H9 (cell line): Measurements from ENCODE around the gene SLC25A14. TPM values are rescaled to one million over a fixed set of nuclear protein-coding genes. Genes with fewer than 3 reads are reported as not detected.

Experiments used
- DNase-seq: peaks from one replicate; pipeline ENCODE4 v3.0.0-alpha.2; 2017
- H2AFZ ChIP-seq: one replicate; pipeline ENCODE4 v1.6.1; 2013; ENCODE audit warnings: mild to moderate bottlenecking, low read length, control low read depth, moderate library complexity
- H2AK5ac ChIP-seq: 2 replicates; pipeline ENCODE4 v1.6.1; 2013; ENCODE audit warnings: low read length, control low read depth, mixed read lengths; ENCODE audit not compliant: insufficient read length
- H2BK120ac ChIP-seq: one replicate; pipeline ENCODE4 v1.6.1; 2013; ENCODE audit warnings: low read depth, mild to moderate bottlenecking, low read length, control low read depth, inconsistent platforms; ENCODE audit not compliant: poor library complexity, severe bottlenecking
- H2BK12ac ChIP-seq: 2 replicates; pipeline ENCODE4 v1.6.1; 2013; ENCODE audit warnings: low read length, control low read depth, mixed read lengths, low read depth; ENCODE audit not compliant: insufficient read length
- H2BK15ac ChIP-seq: 2 replicates; pipeline ENCODE4 v1.6.1; 2013; ENCODE audit warnings: low read depth, low read length, control low read depth
- H2BK20ac ChIP-seq: one replicate; pipeline ENCODE4 v1.6.1; 2013; ENCODE audit warnings: low read depth, mild to moderate bottlenecking, low read length, control low read depth, inconsistent platforms; ENCODE audit not compliant: poor library complexity, severe bottlenecking
- H2BK5ac ChIP-seq: 2 replicates; pipeline ENCODE4 v1.6.1; 2013; ENCODE audit warnings: low read length, control low read depth, mixed read lengths; ENCODE audit not compliant: insufficient read length
- H3K14ac ChIP-seq: 2 replicates; pipeline ENCODE4 v1.6.1; 2013; ENCODE audit warnings: low read length, control low read depth; ENCODE audit not compliant: insufficient read depth
- H3K18ac ChIP-seq: 2 replicates; pipeline ENCODE4 v1.6.1; 2013; ENCODE audit warnings: low read depth, mild to moderate bottlenecking, mixed read lengths, low read length, control low read depth; ENCODE audit not compliant: insufficient read length
- H3K23ac ChIP-seq: 2 replicates; pipeline ENCODE4 v1.6.1; 2013; ENCODE audit warnings: low read length, control low read depth, mixed read lengths, low read depth; ENCODE audit not compliant: insufficient read length
- H3K23me2 ChIP-seq: 2 replicates; pipeline ENCODE4 v1.6.1; 2013; ENCODE audit warnings: low read depth, mild to moderate bottlenecking, mixed read lengths, low read length, control low read depth; ENCODE audit not compliant: insufficient read length, poor library complexity, severe bottlenecking
- H3K27ac ChIP-seq: 2 replicates; pipeline ENCODE4 v1.5.1; 2013; ENCODE audit warnings: low read length, control low read depth, mixed read lengths, low read depth; ENCODE audit not compliant: insufficient read length
- H3K27me3 ChIP-seq: 2 replicates; pipeline ENCODE4 v1.6.1; 2013; ENCODE audit warnings: low read length, control low read depth, inconsistent platforms; ENCODE audit not compliant: insufficient read depth
- H3K4ac ChIP-seq: 2 replicates; pipeline ENCODE4 v1.6.1; 2013; ENCODE audit warnings: low read depth, mild to moderate bottlenecking, control low read depth, inconsistent platforms, low read length, moderate library complexity
- H3K4me1 ChIP-seq: 2 replicates; pipeline ENCODE4 v1.6.1; 2013; ENCODE audit warnings: low read length, control low read depth, inconsistent platforms; ENCODE audit not compliant: insufficient read depth
- H3K4me2 ChIP-seq: 2 replicates; pipeline ENCODE4 v1.6.1; 2013; ENCODE audit warnings: low read length, control low read depth, mixed read lengths; ENCODE audit not compliant: insufficient read length, insufficient read depth
- H3K56ac ChIP-seq: 2 replicates; pipeline ENCODE4 v1.6.1; 2013; ENCODE audit warnings: low read depth, mild to moderate bottlenecking, mixed read lengths, low read length, control low read depth; ENCODE audit not compliant: insufficient read length
- H3K79me1 ChIP-seq: 2 replicates; pipeline ENCODE4 v1.6.1; 2013; ENCODE audit warnings: low read depth, mild to moderate bottlenecking, moderate library complexity, low read length, control low read depth, inconsistent platforms; ENCODE audit not compliant: insufficient read depth, poor library complexity, severe bottlenecking
- H3K79me2 ChIP-seq: 2 replicates; pipeline ENCODE4 v1.6.1; 2013; ENCODE audit warnings: low read length, control low read depth, inconsistent platforms; ENCODE audit not compliant: insufficient read depth
- H3K9ac ChIP-seq: 2 replicates; pipeline ENCODE4 v1.6.1; 2013; ENCODE audit warnings: low read length, control low read depth, mixed read lengths; ENCODE audit not compliant: insufficient read length; ENCODE audit errors: extremely low read depth
- H3K9me3 ChIP-seq: one replicate; pipeline ENCODE4 v1.6.1; 2013; ENCODE audit warnings: low read depth, low read length, inconsistent platforms; ENCODE audit not compliant: control insufficient read depth
- H3T11ph ChIP-seq: one replicate; pipeline ENCODE4 v1.6.1; 2013; ENCODE audit warnings: mild to moderate bottlenecking, low read length, control low read depth, inconsistent platforms
- H4K20me1 ChIP-seq: one replicate; pipeline ENCODE4 v1.6.1; 2013; ENCODE audit not compliant: control insufficient read depth, insufficient read length, insufficient read depth
- H4K5ac ChIP-seq: 2 replicates; pipeline ENCODE4 v1.6.1; 2013; ENCODE audit warnings: low read depth, mild to moderate bottlenecking, mixed read lengths, low read length, control low read depth; ENCODE audit not compliant: insufficient read length
- H4K8ac ChIP-seq: replicated peaks from 2 replicates; pipeline ENCODE4 v1.6.1; 2013; ENCODE audit warnings: low read length, control low read depth, mixed read lengths, low read depth; ENCODE audit not compliant: insufficient read length
- H4K91ac ChIP-seq: 2 replicates; pipeline ENCODE4 v1.6.1; 2013; ENCODE audit warnings: low read depth, mild to moderate bottlenecking, moderate library complexity, mixed read lengths, low read length, control low read depth; ENCODE audit not compliant: insufficient read length
- H3K27ac Mint-ChIP-seq, 3 experiments: 2 replicates in 2 of 3; 3 replicates in 1 of 3; pipeline ENCODE4 v1.8.0; 2020 to 2021; ENCODE audit warnings: mixed read lengths in 3 of 3, mild to moderate bottlenecking in 1 of 3, moderate library complexity in 1 of 3
- H3K27me3 Mint-ChIP-seq: 2 replicates; pipeline ENCODE4 v1.8.0; 2021; ENCODE audit warnings: low read depth, mild to moderate bottlenecking, moderate library complexity, mixed read lengths
- H3K36me3 Mint-ChIP-seq, 3 experiments: 2 replicates in 2 of 3; 3 replicates in 1 of 3; pipeline ENCODE4 v1.8.0; 2020 to 2021; ENCODE audit warnings: low read depth in 3 of 3, mixed read lengths in 3 of 3; ENCODE audit not compliant: insufficient read depth in 1 of 3
- H3K4me1 Mint-ChIP-seq, 2 experiments: 2 replicates each; pipeline ENCODE4 v1.8.0; 2020; ENCODE audit warnings: mixed read lengths in 2 of 2
- H3K4me3 Mint-ChIP-seq, 2 experiments: 2 replicates in 1 of 2; 3 replicates in 1 of 2; pipeline ENCODE4 v1.8.0; 2020 to 2021; ENCODE audit warnings: mild to moderate bottlenecking in 2 of 2, mixed read lengths in 2 of 2, moderate library complexity in 1 of 2
- H3K9me3 Mint-ChIP-seq, 2 experiments: 2 replicates in 1 of 2; 3 replicates in 1 of 2; pipeline ENCODE4 v1.8.0; 2020; ENCODE audit warnings: mild to moderate bottlenecking in 2 of 2, mixed read lengths in 2 of 2, moderate library complexity in 1 of 2
- CTCF ChIP-seq: fragments of 200-600 bp; sonication (generic); conservative IDR thresholded peaks from 3 replicates; pipeline ENCODE4 v1.8.0; 2021; ENCODE audit warnings: antibody characterized with exemption, mild to moderate bottlenecking
- WGBS: extraction: QIAGEN DNeasy Blood & Tissue Kit; methylation state at CpG from one replicate; pipeline ENCODE4 v1.1.7; 2013; ENCODE audit warnings: missing lambda C conversion rate, low lambda C conversion rate, mixed read lengths; ENCODE audit not compliant: insufficient read length; ENCODE audit errors: extremely low coverage; 5-methylcytosine and 5-hydroxymethylcytosine counted together
- total RNA-seq: library from RNA; stranded (reverse); gene quantifications from 2 replicates; pipeline ENCODE4 v1.2.1, GENCODE V29; 2021

SLC25A14 gene
- total RNA-seq, 1 experiment from 2014 or later: 12.7 TPM

- no peak within 1 kb of the TSS for H4K91ac ChIP-seq
- H2BK20ac ChIP-seq: no peak within 1 kb of the TSS
- no peak within 1 kb of the TSS; a peak in 3 of 7 replicates for H3K27ac Mint-ChIP-seq
- H3K9ac ChIP-seq: no peak within 1 kb of the TSS
- H3K36me3 Mint-ChIP-seq: peaks cover 0 to 8% (median 0%) of the 10 kb centered on the region in 3 experiments; a peak in 1 of 7 replicates
- peaks cover 5% of the 10 kb centered on the region for H3K27me3 Mint-ChIP-seq
- H3K79me2 ChIP-seq: no peaks in the 10 kb centered on the region
- H2BK12ac ChIP-seq: no peak within 1 kb of the TSS
- no peak for TF ChIP-seq CTCF
- H2BK5ac ChIP-seq: no peak within 1 kb of the TSS
- no peak within 1 kb of the TSS for H3K4me2 ChIP-seq
- H3K4me3 Mint-ChIP-seq: no peak within 1 kb of the TSS
- no peak for DNase-seq
- H3K4ac ChIP-seq: no peak within 1 kb of the TSS
- no peaks in the 10 kb centered on the region for H4K20me1 ChIP-seq
- no CpG with 5 or more reads among the region's 4 CpGs for WGBS
- H4K5ac ChIP-seq: no peak within 1 kb of the TSS
- H3K27me3 ChIP-seq: no peaks in the 10 kb centered on the region
- no peak within 1 kb of the TSS for H2BK15ac ChIP-seq
- no peak within 1 kb of the TSS for H2AFZ ChIP-seq
- no peak within 1 kb of the TSS for H3K14ac ChIP-seq
- no peaks in the 10 kb centered on the region for H3K79me1 ChIP-seq
- H3K4me1 ChIP-seq: no peaks in the 10 kb centered on the region
- H3K4me1 Mint-ChIP-seq: no peaks in the 10 kb centered on the region
- H3K23ac ChIP-seq: no peak within 1 kb of the TSS
- no peak within 1 kb of the TSS for H3T11ph ChIP-seq
- H2BK120ac ChIP-seq: no peak within 1 kb of the TSS
- H3K9me3 Mint-ChIP-seq: peaks cover 0 to 33% of the 10 kb centered on the region in 2 experiments; a peak in 3 of 5 replicates
- no peak within 1 kb of the TSS for H2AK5ac ChIP-seq
- no peak within 1 kb of the TSS for H3K18ac ChIP-seq
- H3K56ac ChIP-seq: no peak within 1 kb of the TSS
- no peak within 1 kb of the TSS for H3K27ac ChIP-seq
- H3K9me3 ChIP-seq: peaks cover 10% of the 10 kb centered on the region
- H4K8ac ChIP-seq: no peak within 1 kb of the TSS
- H3K23me2 ChIP-seq: no peaks in the 10 kb centered on the region
Observed at GRCh38 chrX:130385520-130385919, 45.8 kb downstream of the SLC25A14 start, which contains the start of gene GPR119. Gene GPR119, minus strand, starts transcription at chrX:130385674. Its CDS starts 227 bp downstream, at chrX:130385447.
